WTC11 (cell line): ENCODE results near the gene PTP4A2. TPM values are rescaled to one million over a fixed set of nuclear protein-coding genes. Genes with fewer than 3 reads are reported as not detected.

ENCODE experiments used
- ATAC-seq: fragments of 200-7000 bp; cut with Tn5 transposase; 2 replicates; pipeline ENCODE4 v1.10.0; 2021; ENCODE audit warnings: mild to moderate bottlenecking, moderate library complexity
- CTCF ChIA-PET: fragments of 300-600 bp; sonication (Branson Sonifier 250); formaldehyde crosslinking; loops from one replicate; lab custom pipeline; 2021; ENCODE audit warnings: antibody characterized with exemption; lab: Charles Lee
- POLR2A ChIA-PET: fragments of 350-600 bp; sonication (Branson Sonifier 250); formaldehyde crosslinking; loops from one replicate; lab custom pipeline; 2021; ENCODE audit warnings: antibody characterized with exemption; lab: Charles Lee
- DNase-seq: peaks from one replicate; pipeline ENCODE4 v3.0.0; 2021; ENCODE audit warnings: low spot score
- H3K27ac Mint-ChIP-seq: 2 replicates; pipeline ENCODE4 v1.8.0; 2021; ENCODE audit warnings: mixed read lengths
- H3K27me3 Mint-ChIP-seq: 2 replicates; pipeline ENCODE4 v1.8.0; 2021; ENCODE audit warnings: low read depth, mild to moderate bottlenecking, moderate library complexity, mixed read lengths
- H3K36me3 Mint-ChIP-seq: 2 replicates; pipeline ENCODE4 v1.8.0; 2021; ENCODE audit warnings: mixed read lengths
- H3K4me1 Mint-ChIP-seq: 2 replicates; pipeline ENCODE4 v1.8.0; 2022; ENCODE audit warnings: mixed read lengths
- H3K4me3 Mint-ChIP-seq: 2 replicates; pipeline ENCODE4 v1.8.0; 2021; ENCODE audit warnings: mild to moderate bottlenecking, moderate library complexity, mixed read lengths
- H3K9me3 Mint-ChIP-seq: 2 replicates; pipeline ENCODE4 v1.8.0; 2021; ENCODE audit warnings: mixed read lengths
- ATF2 ChIP-seq: sonication (generic); formaldehyde crosslinking; IDR thresholded peaks from 2 replicates; pipeline ENCODE4 v1.8.1; 2022; ENCODE audit warnings: low read depth, missing genetic modification reagents, borderline replicate concordance
- CREB1 ChIP-seq: sonication (generic); formaldehyde crosslinking; IDR thresholded peaks from 2 replicates; pipeline ENCODE4 v1.8.0; 2023; ENCODE audit warnings: mild to moderate bottlenecking, missing genetic modification reagents
- EMX1 ChIP-seq: fragments of 250-450 bp; sonication (Bioruptor Pico); IDR thresholded peaks from 2 replicates; pipeline ENCODE4 v1.8.0; 2021; ENCODE audit warnings: mild to moderate bottlenecking
- FOXP1 ChIP-seq: sonication (generic); formaldehyde crosslinking; IDR thresholded peaks from 2 replicates; pipeline ENCODE4 v1.8.0; 2022; ENCODE audit warnings: missing genetic modification reagents, mild to moderate bottlenecking, moderate library complexity, borderline replicate concordance
- GTF2I ChIP-seq: fragments of 250-450 bp; sonication (Bioruptor Pico); conservative IDR thresholded peaks from 2 replicates; pipeline ENCODE4 v1.4.0; 2021; ENCODE audit warnings: mild to moderate bottlenecking
- JAZF1 ChIP-seq: fragments of 250-450 bp; sonication (Bioruptor Pico); IDR thresholded peaks from 2 replicates; pipeline ENCODE4 v1.9.0; 2021; ENCODE audit warnings: moderate library complexity, mild to moderate bottlenecking, inconsistent platforms
- KAT7 ChIP-seq: sonication (generic); formaldehyde crosslinking; IDR thresholded peaks from 2 replicates; pipeline ENCODE4 v1.8.1; 2023; ENCODE audit warnings: missing genetic modification reagents, mild to moderate bottlenecking, borderline replicate concordance
- NR1H2 ChIP-seq: sonication (generic); formaldehyde crosslinking; IDR thresholded peaks from 2 replicates; pipeline ENCODE4 v1.9.0; 2021; ENCODE audit warnings: mild to moderate bottlenecking, moderate library complexity, missing genetic modification reagents
- OVOL2 ChIP-seq: fragments of 250-450 bp; sonication (Bioruptor Pico); IDR thresholded peaks from 2 replicates; pipeline ENCODE4 v1.9.0; 2021; ENCODE audit warnings: mild to moderate bottlenecking, borderline replicate concordance
- PRDM15 ChIP-seq: sonication (generic); formaldehyde crosslinking; IDR thresholded peaks from 2 replicates; pipeline ENCODE4 v1.8.0; 2022; ENCODE audit warnings: missing genetic modification reagents
- STAT6 ChIP-seq: sonication (generic); formaldehyde crosslinking; conservative IDR thresholded peaks from 2 replicates; pipeline ENCODE4 v1.8.1; 2023; ENCODE audit warnings: mild to moderate bottlenecking, low read depth, missing genetic modification reagents, moderate library complexity
- TCF7 ChIP-seq: sonication (generic); formaldehyde crosslinking; IDR thresholded peaks from 2 replicates; pipeline ENCODE4 v1.8.0; 2022; ENCODE audit warnings: mild to moderate bottlenecking, low read depth, missing genetic modification reagents, moderate library complexity
- ZNF219 ChIP-seq: sonication (generic); formaldehyde crosslinking; IDR thresholded peaks from 2 replicates; pipeline ENCODE4 v1.8.0; 2023; ENCODE audit warnings: missing genetic modification reagents, mild to moderate bottlenecking, borderline replicate concordance
- ZNF263 ChIP-seq: sonication (generic); formaldehyde crosslinking; IDR thresholded peaks from 2 replicates; pipeline ENCODE4 v1.8.1; 2022; ENCODE audit warnings: low read depth, mild to moderate bottlenecking, moderate library complexity, missing genetic modification reagents
- ZNF317 ChIP-seq: sonication (generic); formaldehyde crosslinking; IDR thresholded peaks from 2 replicates; pipeline ENCODE4 v1.8.1; 2023; ENCODE audit warnings: low read depth, mild to moderate bottlenecking, moderate library complexity, missing genetic modification reagents, borderline replicate concordance
- ZNF425 ChIP-seq: fragments of 250-450 bp; sonication (Bioruptor Pico); conservative IDR thresholded peaks from 2 replicates; pipeline ENCODE4 v1.9.0; 2021; ENCODE audit warnings: mild to moderate bottlenecking
- ZSCAN18 ChIP-seq: fragments of 250-450 bp; sonication (Bioruptor Pico); IDR thresholded peaks from 2 replicates; pipeline ENCODE4 v2.1.2; 2022; ENCODE audit warnings: mild to moderate bottlenecking, moderate library complexity
- total RNA-seq: library from RNA; stranded (reverse); gene quantifications from 3 replicates; pipeline ENCODE4 v1.2.3, GENCODE V29; 2021

Gene PTP4A2
- total RNA-seq, 1 experiment from 2014 or later: 172 TPM

GRCh38 chr1:31879981-31880608, 58.1 kb downstream of the PTP4A2 start (continued):
- TF ChIP-seq ZNF219 (CRISPR knock-in tag) (no peak), ZSCAN18 (no peak), CREB1 (CRISPR knock-in tag) (no peak)

GRCh38 chr1:31878058-31878457, 60.1 kb downstream of the PTP4A2 start:
- H3K27ac Mint-ChIP-seq: no peak overlapping the region
- CTCF ChIA-PET: interaction anchor here (1.1 to 1.5 kb wide), 2 partner anchors 62 to 86 kb away, joined by 4 read pairs; partner anchors contain the start of gene SPOCD1
- H3K4me1 Mint-ChIP-seq: peaks cover 5% of the 10 kb centered on the region; the same call in 1 of the 2 replicates
- no peak overlapping the region for H3K4me3 Mint-ChIP-seq
- no peak for ATAC-seq
- DNase-seq: no peak
- POLR2A ChIA-PET: interaction anchor here (0.6 kb wide), 1 partner anchor 22 kb away, joined by 5 read pairs; no protein-coding TSS in a partner anchor
- TF ChIP-seq ZNF425 (CRISPR knock-in tag) (no peak), OVOL2 (CRISPR knock-in tag) (no peak), ATF2 (CRISPR knock-in tag) (no peak), JAZF1 (CRISPR knock-in tag) (no peak), STAT6 (CRISPR knock-in tag) (no peak), ZNF263 (CRISPR knock-in tag) (no peak), PRDM15 (CRISPR knock-in tag) (no peak), KAT7 (CRISPR knock-in tag) (no peak), GTF2I (CRISPR knock-in tag) (no peak), TCF7 (no peak), FOXP1 (CRISPR knock-in tag) (no peak), NR1H2 (CRISPR knock-in tag) (no peak), EMX1 (CRISPR knock-in tag) (no peak), ZNF317 (no peak)
- TF ChIP-seq, all 79 proteins: peak for 0
- H3K27me3 Mint-ChIP-seq: no peaks in the 10 kb centered on the region; the same call in 1 of the 2 replicates
- H3K36me3 Mint-ChIP-seq: no peaks in the 10 kb centered on the region
- H3K9me3 Mint-ChIP-seq: no peaks in the 10 kb centered on the region
